SIG-M5 treated with dmso at 0.1 percent for 504 hours (cell line): ENCODE results near the gene U2SURP.

Experiments
- DNase-seq: peaks from one replicate; lab custom pipeline; 2025; ENCODE audit not compliant: unreplicated experiment; lab: John Stamatoyannopoulos, UW

Gene U2SURP

DNA sequence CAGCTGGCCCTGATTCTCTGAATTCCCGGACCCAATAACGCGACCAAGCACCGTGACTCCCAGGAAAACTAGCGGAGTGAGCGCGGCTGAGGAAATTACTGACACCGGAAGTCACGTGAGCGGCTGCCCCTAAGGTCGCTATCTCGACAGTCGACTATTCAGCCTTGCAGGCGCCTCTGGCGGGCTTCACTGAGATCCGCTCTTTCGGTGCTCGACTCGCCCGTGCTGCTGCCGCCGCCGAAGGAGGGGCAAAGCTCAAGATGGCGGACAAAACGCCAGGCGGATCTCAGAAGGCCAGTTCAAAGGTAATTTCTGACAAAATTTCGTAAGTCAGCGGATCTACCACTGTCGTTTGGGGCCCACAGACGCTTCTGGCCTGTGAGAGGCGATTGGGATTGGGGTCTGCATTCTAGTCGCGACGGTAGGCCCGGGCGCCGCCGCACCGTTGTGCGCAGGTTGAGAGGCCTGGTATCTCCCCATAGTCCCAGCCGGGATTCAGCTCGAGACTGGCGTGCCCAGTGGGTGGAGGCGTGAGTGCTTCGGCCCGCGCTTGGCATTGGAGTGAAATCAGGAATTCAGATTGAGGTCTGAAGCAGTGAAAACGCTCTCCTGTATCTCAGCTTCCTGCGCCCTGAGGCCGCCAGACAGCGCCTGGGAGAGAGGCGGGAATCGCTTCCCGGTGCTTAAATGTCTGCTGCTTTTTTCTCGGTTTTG is at the start of gene U2SURP:
Gene U2SURP (plus strand): TSS at position 202 of the 714 bp plus-strand sequence. CDS start 59 bp downstream, at position 261.
- DNase-seq: peak; percentile 99

DNA sequence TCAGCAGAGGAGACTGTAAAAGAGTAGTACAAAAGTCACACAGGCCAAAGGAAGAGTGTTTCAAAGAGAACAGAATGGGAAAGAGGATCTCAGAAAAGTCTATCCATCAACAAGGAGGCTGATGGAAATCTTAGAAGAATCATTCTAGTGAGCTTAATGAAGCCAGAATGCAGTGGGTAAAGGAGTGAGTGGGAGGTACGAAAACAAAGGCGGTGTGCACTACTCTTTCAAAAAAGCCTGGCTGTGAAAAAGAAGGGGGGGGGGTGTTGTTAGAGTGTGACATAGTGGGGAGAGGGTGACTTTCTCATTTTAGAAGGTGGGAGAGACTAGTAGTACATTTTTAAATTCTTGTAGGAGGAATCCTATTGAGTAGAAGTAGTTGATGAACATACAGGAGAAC is 49.6 kb upstream of the U2SURP start:
- DNase-seq: no peak

DNA sequence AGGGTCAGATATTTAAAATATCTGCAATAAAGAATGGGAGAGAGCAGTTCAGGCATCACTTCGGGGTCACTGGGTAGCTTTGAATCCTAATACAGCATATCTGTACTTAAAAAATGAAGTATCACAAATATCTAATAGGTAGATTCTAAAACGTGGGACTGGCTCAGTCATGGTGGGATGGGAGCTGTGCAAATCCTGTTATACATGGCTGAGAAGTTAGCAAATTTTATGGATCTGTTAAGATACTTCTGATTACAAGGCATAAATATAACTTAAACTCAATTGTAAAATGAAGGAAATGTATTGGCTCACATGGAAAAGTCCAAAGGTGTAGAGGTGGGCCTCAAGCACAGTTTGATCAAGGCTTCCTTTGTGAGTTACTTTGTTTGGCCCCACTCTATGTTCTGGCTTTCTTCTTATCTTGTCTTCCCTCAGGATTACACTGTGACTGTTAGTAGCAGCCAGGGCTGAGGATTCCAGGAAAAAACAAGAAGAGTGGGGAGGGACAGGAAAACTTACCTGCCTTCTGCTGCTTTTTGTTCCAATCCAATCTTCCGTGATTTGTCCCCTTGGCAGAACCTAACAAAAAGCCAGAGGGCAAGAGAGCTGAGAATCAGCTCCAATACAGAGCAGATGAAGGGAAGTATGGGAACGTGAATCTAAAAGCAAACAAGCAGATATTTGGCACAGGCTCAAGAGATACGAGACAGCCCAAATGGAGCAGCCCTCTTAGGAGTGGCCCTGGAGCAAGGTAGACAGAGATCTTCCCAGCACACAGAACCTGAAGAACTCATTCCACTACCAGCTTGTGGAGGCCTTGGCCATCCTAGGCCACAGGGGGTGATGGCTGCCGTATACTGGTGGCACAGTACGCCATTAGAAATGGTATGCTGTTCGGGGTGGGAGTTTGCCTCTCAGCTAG is 48.8 kb upstream of the U2SURP start:
- DNase-seq: no peak

DNA sequence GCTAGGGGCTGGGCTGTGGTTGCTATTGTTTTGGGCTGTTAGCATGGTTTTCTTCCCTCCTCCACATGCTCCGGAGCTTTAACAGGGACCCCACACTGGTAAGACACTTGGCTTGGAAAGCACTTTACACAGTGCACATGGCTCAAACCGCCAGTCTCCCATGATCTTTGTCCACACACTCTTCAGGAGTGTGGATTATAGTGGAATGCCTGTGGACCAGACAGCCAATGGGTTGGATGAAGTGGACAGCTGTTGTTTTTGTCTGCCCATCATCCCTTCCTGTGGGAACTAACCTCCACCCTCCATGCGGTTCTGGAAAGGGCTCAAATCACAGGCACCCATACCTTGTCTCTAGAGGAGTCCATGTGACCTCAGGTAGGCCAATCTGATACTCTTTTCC is 47.9 kb upstream of the U2SURP start:
- no peak for DNase-seq

DNA sequence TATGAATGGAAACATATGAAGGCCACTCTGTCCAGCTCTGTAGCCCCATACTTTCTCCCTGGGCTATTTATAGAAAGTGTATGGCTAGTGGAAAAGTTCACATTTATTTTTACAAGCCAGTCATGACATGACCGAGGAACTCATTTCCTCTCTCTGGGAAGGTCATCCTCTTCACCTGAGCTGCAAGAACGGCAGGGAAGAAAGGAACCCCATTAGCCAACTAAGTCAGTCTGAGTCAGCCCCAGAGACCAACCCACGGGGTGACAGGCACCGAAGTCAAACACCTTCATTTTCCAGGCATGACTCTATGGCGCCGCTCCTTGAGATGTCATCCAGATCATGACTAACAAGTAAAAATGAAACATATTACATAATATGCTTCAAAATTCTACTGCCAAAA is 42.7 kb upstream of the U2SURP start:
- peak; percentile 32 for DNase-seq

DNA sequence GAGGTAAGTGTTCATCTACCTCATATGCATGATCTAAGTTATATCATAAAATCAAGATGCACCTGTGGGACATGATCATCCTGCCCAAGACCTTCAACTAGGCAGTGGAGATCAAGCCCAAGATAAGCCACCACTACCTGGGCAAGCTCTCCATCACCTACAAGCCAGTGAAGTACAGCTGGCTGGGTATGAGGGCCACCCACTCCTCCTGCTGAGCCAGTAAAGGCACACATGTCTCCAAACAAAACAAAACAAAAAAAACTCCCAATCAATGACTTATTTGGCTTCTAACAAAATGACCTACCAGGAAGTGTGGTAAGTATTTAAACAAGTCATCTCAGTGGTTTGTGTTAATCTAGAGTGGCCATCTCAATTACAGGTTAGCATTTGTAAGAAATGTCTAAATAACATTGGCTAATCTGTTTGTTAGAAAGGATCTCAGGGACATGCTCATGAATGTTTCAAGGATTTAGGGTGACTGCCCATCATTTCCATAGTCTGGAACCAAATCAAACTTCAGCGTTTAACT is 41.0 kb upstream of the U2SURP start:
- no peak for DNase-seq

DNA sequence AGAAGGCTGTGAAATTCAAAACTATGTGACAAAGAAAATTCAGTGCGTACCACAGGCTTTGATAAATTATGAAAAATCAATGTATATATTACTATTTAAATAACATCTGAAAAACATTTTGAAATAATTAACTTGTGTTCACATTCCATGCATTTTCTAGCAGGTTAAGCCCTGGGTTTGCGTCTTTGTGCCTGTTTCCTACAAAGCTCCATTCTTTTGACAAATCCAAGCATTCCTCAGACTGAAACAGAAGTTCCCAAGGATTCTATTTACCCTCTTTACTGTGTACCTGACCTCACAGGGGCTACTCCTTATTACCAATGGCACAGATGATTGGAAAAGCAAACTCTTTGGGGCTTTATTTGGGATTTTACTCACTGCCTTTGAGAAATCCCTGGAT is 39.8 kb upstream of the U2SURP start:
- no peak for DNase-seq

DNA sequence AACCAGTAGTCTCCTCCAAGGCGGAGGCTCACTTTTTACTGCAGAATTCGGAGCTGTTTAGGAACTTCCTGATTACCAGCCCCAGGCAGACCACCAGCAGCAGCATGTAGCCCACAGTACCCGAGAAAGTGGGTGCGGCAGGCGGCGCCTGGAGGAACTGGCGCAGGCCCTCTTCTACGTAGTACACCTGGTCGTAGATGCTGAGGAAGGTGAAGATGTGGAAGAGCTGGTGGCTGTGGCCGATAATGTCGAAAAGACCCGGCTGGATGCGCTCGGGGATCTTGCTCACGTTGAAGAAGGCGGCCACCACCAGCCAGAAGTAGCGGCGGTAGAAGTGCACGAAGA is 39.2 kb upstream of the U2SURP start:
- DNase-seq: no peak

DNA sequence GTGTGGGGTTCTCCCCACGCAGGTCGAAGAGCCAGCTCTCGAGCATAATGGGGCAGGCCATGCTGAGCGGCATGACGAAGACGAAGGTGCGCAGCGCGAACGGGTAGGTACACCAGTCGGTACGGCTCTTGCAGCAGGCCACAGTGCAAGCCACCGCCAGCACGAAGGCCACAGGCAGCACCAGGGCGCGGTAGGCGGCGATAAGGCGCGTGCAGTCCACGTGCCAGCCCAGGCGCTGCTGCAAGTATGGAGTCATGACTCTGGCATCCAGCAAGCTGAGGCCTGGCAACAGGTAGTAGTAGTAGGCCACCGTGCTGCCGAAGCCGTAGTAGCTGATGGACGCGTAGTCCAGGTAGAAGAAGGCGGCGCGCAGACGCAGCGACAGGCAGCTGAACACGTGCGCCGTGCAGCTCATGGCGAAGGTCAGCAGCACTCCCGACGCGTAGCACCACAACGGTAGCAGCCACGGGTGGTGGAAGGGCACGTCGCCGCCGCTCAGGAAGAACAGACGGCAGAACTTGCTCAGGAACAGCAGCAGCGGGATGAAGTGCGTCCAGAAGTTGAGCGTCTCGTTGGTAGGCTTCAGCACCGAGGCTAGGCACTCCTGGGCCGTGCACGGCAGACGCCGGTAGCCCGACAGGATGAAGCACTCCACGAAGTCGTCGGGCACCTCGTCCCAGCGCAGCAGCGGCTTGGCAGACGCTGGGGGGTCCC is 38.7 kb upstream of the U2SURP start:
- no peak for DNase-seq

DNA sequence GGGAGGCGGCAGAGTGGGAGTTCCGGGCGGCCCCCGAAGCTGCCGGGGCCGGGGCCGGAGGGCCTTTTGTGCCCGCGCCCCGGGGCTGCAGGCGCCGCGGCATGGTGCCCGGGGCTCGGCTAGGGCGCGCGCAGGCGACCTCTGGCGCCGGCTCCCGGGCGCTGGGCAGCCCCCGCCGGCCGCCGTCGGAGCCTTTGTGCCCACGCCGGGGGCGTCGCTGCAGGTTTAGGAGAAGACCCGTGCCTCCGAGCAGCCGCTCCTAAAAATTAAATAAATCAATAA is 38.2 kb upstream of the U2SURP start:
- no peak for DNase-seq

DNA sequence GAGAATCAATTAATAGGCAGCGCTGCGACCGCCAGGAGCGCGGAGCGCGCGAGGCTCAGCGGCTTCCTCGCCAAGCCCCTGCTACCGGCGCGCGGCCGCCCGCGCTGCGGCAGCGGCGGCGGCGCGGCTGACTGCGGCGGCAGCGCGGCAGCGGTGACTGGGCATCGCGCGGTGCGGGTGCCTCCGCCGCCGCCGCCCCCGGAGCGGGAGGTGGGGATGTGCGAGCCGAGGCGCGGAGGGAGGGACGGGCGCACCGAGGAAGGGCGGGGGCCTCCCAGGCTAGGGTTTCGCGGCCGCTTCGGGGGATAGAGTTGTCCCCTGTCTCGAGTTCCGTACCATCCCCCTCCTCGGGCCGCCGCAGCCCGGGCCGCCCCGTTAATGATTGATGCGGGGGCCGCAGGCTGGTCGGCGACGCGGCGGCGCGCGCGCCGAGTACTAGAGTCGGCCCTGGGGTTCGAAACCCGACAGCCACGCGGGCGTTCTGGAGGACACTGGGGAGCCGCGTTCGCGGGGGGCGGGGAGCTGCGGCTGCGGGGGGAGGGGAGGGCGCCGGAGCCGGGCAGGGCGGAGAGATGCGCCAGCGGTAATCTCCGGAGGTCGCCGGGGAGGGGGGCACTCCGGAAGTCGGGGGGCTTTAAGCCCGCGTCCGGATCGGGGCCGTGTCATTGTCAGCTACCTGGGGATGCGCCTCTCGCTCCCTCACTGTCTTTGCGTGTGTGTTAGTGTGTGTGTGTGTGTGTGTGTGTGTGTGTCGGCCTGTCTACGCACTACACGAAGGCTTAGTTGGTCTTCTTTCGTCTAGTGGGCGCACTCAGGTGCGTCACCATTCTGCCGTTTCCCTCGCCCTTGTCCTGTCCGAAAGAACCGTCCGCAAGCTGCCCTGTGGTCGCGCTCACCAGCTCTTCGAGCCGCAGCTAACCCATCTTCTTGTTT is 37.6 kb upstream of the U2SURP start, which contains the start of gene PAQR9:
Gene PAQR9 (minus strand): TSS at position 159 of the 933 bp plus-strand sequence. CDS start 338 bp downstream, outside the sequence.
- DNase-seq: no peak

DNA sequence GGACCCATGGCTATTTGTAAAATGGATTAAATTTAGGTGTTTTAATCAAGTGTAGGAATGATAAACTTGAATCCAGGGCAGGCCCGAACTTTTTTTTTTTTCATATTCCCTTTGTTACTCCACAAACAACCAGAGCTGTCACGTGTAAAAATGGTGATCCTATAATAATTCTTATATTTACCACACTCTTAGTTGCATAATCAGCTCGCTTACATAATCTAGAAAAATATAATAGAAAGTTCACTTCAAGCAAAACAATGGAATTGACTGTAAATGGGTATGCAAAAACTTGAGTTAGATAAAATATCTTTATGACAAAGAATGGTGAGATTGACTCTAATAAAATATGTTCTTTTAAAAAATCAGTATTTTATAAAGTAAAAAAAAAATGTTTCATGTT is 35.8 kb upstream of the U2SURP start:
- DNase-seq: peak; percentile 15

DNA sequence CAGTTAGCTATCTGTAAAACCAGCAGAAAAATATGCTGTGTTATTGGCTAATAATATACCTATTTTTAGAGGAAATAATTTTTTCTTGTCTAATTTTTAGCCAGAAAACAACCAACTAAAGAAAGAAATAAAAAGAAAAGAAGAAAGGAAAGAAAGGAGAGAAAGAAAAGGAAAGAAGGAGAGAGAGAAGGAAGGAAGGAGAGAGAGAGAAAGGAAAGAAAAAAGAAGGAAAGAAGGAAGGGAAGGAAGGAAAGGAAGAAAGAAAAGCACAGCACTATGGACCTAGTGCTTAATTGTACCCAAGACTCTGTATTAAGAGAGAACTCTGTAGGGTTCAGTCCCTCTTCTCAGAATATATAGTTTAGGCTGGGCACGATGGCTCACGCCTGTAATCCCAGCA is 34.6 kb upstream of the U2SURP start:
- DNase-seq: no peak

DNA sequence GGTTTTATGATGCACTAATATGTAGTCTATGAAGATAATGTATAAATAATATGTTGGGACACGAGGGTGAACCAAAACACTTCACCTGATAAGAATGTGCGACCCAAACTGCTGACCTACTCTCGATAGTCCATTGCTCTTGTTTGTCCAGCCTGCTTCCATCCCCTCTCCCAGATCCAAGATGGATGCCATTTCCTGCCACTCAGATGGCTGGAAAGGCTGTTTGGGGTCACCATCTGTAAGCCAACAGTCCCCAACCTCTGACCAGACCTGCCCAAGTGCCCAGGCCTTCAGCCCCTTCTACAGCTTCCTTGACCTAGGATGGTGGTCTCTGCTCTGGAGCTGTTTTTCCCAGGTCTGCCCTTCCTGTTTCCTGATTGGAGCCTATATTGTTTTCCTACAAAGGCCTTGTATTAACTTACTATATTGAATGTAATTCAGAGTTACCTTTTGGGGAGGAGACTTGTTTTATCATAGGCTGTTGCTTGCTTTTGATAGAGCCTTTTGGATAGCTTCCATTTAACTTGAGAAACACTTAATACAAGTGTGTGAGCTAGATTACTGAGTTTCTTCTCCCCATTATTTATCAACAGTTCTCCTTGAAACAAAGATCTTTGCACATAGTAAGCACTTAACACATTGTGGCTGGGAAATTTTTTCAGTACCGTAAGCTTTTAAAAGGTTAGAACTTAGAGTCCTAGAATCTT is 32.9 kb upstream of the U2SURP start:
- DNase-seq: no peak

DNA sequence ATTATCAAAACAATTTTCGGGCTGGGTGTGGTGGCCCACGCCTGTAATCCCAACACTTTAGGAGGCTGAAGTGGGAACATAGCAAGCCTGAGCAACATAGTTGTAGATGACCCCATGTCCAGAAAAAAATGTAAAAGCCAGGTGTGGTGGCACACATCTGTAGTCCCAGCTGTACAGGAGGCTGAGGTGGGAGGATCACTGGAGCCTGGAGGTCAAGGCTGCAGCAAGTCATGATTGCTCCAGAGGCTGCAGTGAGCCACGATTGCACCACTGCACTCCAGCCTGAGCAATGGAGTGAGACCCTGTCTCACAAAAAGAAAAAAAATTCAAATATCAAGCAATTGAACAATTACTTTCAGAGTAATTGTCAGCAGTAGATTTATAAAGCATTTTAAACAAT is 29.9 kb upstream of the U2SURP start:
- no peak for DNase-seq

DNA sequence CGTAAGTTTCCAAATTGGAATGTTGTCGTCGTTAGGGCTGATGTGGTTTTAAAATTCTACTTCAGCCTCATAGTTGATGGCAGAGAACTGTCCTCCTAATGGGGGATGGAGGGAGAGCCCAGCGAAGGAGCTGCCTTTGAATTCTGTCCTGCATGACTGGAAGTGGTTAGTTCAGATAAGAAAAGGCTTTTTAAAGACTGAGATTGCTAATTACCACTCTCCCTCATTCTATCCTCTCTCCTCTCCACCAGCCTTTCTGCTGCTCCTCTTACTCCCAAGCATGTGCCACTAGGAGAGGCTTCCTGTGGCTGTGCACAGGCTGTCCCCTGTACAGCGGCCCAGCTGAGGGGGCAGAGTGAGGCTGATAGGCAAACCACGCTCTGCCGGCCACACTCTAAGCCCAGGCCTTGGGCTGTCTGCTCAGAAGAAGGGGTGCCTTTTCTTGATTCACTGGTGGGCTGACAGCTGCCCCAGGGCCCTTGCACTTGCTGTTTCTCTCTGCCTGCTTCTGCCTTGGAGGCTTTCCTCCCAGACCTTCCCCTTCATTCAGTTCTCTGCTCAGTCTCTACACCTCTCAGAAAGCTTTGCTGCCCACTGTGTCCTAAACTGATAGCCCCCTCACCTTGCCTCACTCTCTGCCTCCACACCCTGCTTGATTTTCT is 29.1 kb upstream of the U2SURP start:
- no peak for DNase-seq

DNA sequence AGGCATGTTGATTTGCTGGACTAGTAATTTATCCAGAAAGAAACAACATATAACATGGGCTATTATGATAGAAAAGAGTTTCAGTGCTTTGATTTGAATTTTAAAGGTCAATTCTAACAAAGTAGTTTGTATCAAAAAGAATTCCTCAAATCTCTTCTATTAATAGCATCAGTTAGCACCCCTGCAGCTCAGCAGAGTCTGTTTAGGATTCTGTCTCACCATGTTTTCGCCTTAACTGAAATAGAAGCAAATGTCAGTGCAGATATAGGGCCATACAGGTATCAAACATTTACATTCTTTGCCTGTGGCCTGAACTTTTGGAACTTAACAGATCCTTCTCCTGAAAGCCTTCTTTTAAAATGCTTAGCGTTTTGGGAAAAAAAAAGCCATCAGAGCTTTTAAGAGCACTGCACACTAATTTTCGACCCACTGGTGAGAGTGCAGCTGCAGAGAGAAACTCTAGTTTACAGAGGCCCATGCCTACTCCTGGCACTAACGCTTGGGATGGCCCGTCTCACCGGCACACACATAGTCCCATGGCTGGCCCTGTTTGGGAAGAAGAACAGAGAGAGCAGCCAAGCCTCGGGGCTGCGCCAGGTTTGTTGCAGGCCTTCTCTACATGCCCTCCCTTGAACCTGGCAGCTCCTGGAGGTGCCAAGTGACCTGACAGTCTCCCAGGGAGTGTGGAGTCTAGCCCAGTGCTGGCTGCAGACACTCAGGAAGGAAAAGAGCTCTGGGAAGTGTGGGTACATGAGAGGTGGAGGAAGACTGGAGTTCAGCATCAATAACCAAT is 28.0 kb upstream of the U2SURP start:
- no peak for DNase-seq

DNA sequence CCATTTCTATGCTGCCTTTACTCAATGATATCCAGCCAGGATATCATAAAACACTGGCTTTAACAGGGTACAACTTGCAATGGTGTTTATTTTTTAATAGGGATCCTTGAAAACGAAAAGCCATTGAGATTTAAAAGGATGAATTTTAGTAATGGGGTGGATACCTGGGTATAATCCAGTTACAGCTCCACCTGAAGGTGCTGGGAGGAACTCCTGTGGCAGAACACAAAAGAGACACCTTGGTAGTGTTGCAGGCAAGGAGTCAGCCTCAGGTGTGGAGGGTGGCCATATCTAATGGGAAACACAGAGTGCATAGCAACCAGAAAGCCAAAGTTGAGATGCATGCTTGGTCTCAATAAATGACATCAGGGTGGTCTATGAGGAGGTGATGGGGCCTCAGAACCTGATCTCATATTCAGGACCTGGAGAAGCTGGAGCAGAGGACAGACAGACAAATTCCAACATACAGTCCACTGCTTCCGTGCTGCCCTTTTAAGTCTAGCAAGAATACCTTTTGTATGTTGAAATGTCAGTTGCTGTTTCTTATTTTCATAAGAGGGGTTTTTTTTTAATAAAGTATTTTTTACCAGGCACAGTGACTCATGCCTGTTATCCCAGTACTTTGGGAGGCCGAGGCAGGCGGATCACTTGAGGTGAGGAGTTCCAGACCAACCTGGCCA is 25.9 kb upstream of the U2SURP start:
- no peak for DNase-seq
